Natural killer cell (primary cell): ENCODE results near the gene G6PD. TPM values are rescaled to one million over a fixed set of nuclear protein-coding genes. Genes with fewer than 3 reads are reported as not detected.

Source experiments
- ATAC-seq, 3 donors: fragments of 150-1000 bp in 2 of 3; fragments of 200-7000 bp in 1 of 3; cut with Tn5 transposase; 1 replicate in 1 of 3; 2 replicates in 2 of 3; pipeline ENCODE4 v1.10.0; 2021; ENCODE audit warnings: mild to moderate bottlenecking in 2 of 3, moderate library complexity in 2 of 3
- DNase-seq, 2 donors: peaks; one replicate each; pipeline versions ENCODE4 v3.0.0 to v3.0.0-alpha.2; 2013 to 2021; ENCODE audit warnings: mixed read lengths in 1 of 2
- H3K27ac ChIP-seq: one replicate; pipeline ENCODE4 v1.5.1; 2013; ENCODE audit warnings: mild to moderate bottlenecking, low read length
- H3K27me3 ChIP-seq: one replicate; pipeline ENCODE4 v1.6.1; 2013; ENCODE audit warnings: low read length; ENCODE audit not compliant: control insufficient read depth, insufficient read depth
- H3K36me3 ChIP-seq: one replicate; pipeline ENCODE4 v1.6.1; 2013; ENCODE audit warnings: low read length; ENCODE audit not compliant: control insufficient read depth, insufficient read depth
- H3K4me1 ChIP-seq: one replicate; pipeline ENCODE4 v1.6.1; 2013; ENCODE audit warnings: low read length; ENCODE audit not compliant: control insufficient read depth, insufficient read depth
- H3K4me3 ChIP-seq: one replicate; pipeline ENCODE4 v1.5.1; 2013; ENCODE audit warnings: low read length
- H3K9me3 ChIP-seq: one replicate; pipeline ENCODE4 v1.6.1; 2013; ENCODE audit warnings: low read length; ENCODE audit not compliant: control insufficient read depth, insufficient read depth
- H3K27ac Mint-ChIP-seq, 2 donors: one replicate each; pipeline ENCODE4 v1.8.0; 2022; ENCODE audit warnings: mild to moderate bottlenecking in 2 of 2, mixed read lengths in 2 of 2, moderate library complexity in 1 of 2
- H3K27me3 Mint-ChIP-seq, 2 donors: one replicate each; pipeline ENCODE4 v1.8.0; 2022; ENCODE audit warnings: low read depth in 2 of 2, mixed read lengths in 2 of 2
- H3K36me3 Mint-ChIP-seq: one replicate; pipeline ENCODE4 v1.8.0; 2022; ENCODE audit warnings: mixed read lengths
- H3K4me1 Mint-ChIP-seq, 2 donors: one replicate each; pipeline ENCODE4 v1.8.0; 2022; ENCODE audit warnings: mixed read lengths in 2 of 2
- H3K4me3 Mint-ChIP-seq: one replicate; pipeline ENCODE4 v1.8.0; 2022; ENCODE audit warnings: mild to moderate bottlenecking, moderate library complexity, mixed read lengths
- H3K9me3 Mint-ChIP-seq, 2 donors: one replicate each; pipeline ENCODE4 v1.8.0; 2022; ENCODE audit warnings: mixed read lengths in 2 of 2
- WGBS: methylation state at CpG from one replicate; pipeline ENCODE4 v1.1.7; 2013; ENCODE audit warnings: missing lambda C conversion rate; ENCODE audit not compliant: insufficient coverage; 5-methylcytosine and 5-hydroxymethylcytosine counted together
- intact Hi-C: fragments of 100-400 bp; cut with micrococcal nuclease; formaldehyde crosslinking; loops from one replicate; pipeline ENCODE4 v1.14.2; 2022
- total RNA-seq, 4 donors: library from RNA; stranded (reverse); fragments of 120-200 nt in 1 of 4; gene quantifications; one replicate each; pipeline versions ENCODE4 v1.2.3 to v1.2.4, GENCODE V29; 2013 to 2022
- TF ChIP-seq, protein P1 (sequence below): fragments of 200-600 bp; IDR thresholded peaks from one replicate; pipeline ENCODE4 v1.8.0; 2022; ENCODE audit warnings: antibody characterized with exemption

G6PD gene
- 100 to 1,000 TPM; 184 to 220 (median 197) TPM for total RNA-seq
- 52.3 TPM for total RNA-seq (2013)

- DNase-seq (peak in 1 of 2 donors; percentile 85), ATAC-seq (peak; percentile 63 to 80 (median 68))
- Mint-ChIP-seq H3K27me3 (no peaks in the 10 kb centered on the region), H3K9me3 (no peaks in the 10 kb centered on the region), H3K36me3 (no peaks in the 10 kb centered on the region), H3K4me3 (peak within 1 kb of the TSS; percentile 87), H3K27ac (peak within 1 kb of the TSS; percentile 90 to 93), H3K4me1 (peaks cover 26 to 56% of the 10 kb centered on the region in 2 donors)
- TF ChIP-seq, protein P1, sequence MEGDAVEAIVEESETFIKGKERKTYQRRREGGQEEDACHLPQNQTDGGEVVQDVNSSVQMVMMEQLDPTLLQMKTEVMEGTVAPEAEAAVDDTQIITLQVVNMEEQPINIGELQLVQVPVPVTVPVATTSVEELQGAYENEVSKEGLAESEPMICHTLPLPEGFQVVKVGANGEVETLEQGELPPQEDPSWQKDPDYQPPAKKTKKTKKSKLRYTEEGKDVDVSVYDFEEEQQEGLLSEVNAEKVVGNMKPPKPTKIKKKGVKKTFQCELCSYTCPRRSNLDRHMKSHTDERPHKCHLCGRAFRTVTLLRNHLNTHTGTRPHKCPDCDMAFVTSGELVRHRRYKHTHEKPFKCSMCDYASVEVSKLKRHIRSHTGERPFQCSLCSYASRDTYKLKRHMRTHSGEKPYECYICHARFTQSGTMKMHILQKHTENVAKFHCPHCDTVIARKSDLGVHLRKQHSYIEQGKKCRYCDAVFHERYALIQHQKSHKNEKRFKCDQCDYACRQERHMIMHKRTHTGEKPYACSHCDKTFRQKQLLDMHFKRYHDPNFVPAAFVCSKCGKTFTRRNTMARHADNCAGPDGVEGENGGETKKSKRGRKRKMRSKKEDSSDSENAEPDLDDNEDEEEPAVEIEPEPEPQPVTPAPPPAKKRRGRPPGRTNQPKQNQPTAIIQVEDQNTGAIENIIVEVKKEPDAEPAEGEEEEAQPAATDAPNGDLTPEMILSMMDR, result peak; percentile 11
- peak within 1 kb of the TSS; percentile 87 for H3K4me3 ChIP-seq
- peaks cover 3% of the 10 kb centered on the region for H3K36me3 ChIP-seq
- H3K4me1 ChIP-seq, result peaks cover 68% of the 10 kb centered on the region
- peak within 1 kb of the TSS; percentile 91 for H3K27ac ChIP-seq
- H3K27me3 ChIP-seq, result no peaks in the 10 kb centered on the region
- intact Hi-C loops, result no loop called here
- WGBS, result under 1% methylated on average over 91 of the region's 92 CpGs
- H3K9me3 ChIP-seq, result no peaks in the 10 kb centered on the region
Measured at GRCh38 chrX:154546354-154547244, at the start of gene G6PD. Gene G6PD (minus strand): TSS chrX:154546846. CDS start chrX:154546155, 691 bp downstream.

DNA sequence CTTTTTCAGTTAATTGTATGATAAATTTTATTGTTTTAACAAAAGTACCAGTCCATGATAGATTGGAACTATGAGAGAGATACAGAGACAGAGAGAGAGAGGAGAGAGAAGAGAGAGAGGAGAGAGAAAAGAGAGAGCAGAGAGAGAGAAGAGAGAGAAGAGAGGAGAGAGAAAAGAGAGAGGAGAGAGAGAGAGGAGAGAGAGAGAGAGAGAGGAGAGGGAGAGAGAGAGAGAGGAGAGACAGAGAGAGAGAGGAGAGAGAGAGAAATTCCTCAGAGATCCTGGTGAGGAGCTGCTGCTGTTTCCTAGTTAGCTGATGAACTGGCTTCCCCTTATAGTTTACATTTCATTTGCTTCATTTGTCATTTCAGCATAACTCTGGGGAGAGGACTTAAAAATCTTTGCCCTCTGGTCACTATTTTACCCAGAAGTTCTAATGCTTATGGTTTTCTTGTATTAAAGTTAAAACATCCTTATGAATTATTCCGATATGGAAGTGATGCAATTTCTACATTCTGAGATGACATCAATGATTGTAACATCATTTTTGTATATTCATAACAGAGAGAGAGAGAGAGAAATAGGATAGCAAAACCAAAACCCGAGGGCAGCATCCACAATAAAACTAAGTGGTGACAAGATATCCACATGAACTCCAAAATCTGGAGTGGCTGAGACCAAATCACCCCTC lies 49.1 kb upstream of the G6PD start:
- intact Hi-C loops, result no loop called here
- DNase-seq (no peak), ATAC-seq (no peak)
- Histone ChIP-seq H3K27ac (no peak overlapping the region), H3K36me3 (no peaks in the 10 kb centered on the region), H3K27me3 (no peaks in the 10 kb centered on the region), H3K9me3 (no peaks in the 10 kb centered on the region), H3K4me3 (no peak overlapping the region), H3K4me1 (peaks cover 15% of the 10 kb centered on the region)
- Mint-ChIP-seq H3K27me3 (no peaks in the 10 kb centered on the region), H3K36me3 (no peaks in the 10 kb centered on the region), H3K9me3 (no peaks in the 10 kb centered on the region), H3K4me3 (peak overlapping the region; percentile 52), H3K27ac (peak overlapping the region; percentile 2 to 15), H3K4me1 (peaks cover 19 to 26% of the 10 kb centered on the region in 2 donors)
- no CpG with 5 or more reads among the region's 2 CpGs for WGBS
- TF ChIP-seq, protein P1, result no peak

- WGBS, result 88% methylated on average over 3 of the region's 4 CpGs
- Mint-ChIP-seq H3K27ac (no peak overlapping the region), H3K36me3 (no peaks in the 10 kb centered on the region), H3K27me3 (no peaks in the 10 kb centered on the region), H3K9me3 (no peaks in the 10 kb centered on the region), H3K4me1 (peaks cover 18 to 19% of the 10 kb centered on the region in 2 donors), H3K4me3 (no peak overlapping the region)
- H3K27ac ChIP-seq, result no peak overlapping the region
- H3K36me3 ChIP-seq, result no peaks in the 10 kb centered on the region
- TF ChIP-seq, protein P1, result no peak
- no peaks in the 10 kb centered on the region for H3K27me3 ChIP-seq
- H3K4me1 ChIP-seq, result peaks cover 11% of the 10 kb centered on the region
- ATAC-seq (no peak), DNase-seq (no peak)
- H3K9me3 ChIP-seq, result no peaks in the 10 kb centered on the region
- H3K4me3 ChIP-seq, result no peak overlapping the region
- intact Hi-C loops, result no loop called here
Measured at GRCh38 chrX:154594491-154594890, 47.8 kb upstream of the G6PD start.
